Activated CD4-positive, alpha-beta T cell treated with anti-CD3 and anti-CD28 coated beads for 24 hours (primary cell): ENCODE data around the gene CNN2.

Experiments
- DNase-seq, 2 donors: peaks; one replicate each; pipeline ENCODE4 v3.0.0-alpha.2; 2020; ENCODE audit warnings: low read depth in 2 of 2

Gene CNN2

DNA sequence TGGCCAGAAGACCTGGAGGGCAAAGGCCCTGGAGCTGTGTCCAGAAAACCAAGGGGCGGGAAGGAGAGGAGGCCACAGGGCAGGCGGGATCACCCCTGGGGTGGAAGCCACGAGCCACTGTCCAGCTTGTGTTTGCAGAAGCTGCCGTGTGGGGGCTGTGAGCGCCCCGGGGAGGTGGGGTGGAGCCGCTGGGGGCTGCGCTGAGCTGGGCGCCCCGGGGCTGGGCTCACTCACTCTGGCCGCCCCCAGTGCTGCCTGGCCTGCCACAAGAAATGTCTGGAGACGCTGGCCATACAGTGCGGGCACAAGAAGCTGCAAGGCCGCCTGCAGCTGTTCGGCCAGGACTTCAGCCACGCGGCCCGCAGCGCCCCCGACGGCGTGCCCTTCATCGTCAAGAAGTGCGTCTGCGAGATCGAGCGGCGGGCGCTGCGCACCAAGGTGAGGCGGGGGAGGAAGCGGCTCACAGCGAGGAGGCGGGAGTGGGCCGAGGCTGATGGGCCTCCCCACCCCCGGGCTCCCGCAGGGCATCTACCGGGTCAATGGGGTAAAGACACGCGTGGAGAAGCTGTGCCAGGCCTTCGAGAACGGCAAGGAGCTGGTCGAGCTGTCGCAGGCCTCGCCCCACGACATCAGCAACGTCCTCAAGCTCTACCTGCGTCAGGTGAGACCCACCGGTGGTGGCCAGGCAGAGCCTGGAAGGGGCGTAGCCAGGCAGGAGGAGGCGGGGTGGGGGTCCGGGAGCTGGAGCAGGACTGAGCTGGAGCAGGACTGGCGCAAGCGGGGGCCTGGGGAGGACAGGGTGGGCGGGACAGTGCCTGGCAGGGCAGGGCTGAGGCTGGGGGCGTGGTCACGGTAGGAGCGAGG, 55.1 kb downstream of the CNN2 start:
- no peak for DNase-seq

GRCh38 chr19:1082165-1082927, 55.9 kb downstream of the CNN2 start:
- peak in 1 of 2 donors; percentile 74 for DNase-seq

DNA sequence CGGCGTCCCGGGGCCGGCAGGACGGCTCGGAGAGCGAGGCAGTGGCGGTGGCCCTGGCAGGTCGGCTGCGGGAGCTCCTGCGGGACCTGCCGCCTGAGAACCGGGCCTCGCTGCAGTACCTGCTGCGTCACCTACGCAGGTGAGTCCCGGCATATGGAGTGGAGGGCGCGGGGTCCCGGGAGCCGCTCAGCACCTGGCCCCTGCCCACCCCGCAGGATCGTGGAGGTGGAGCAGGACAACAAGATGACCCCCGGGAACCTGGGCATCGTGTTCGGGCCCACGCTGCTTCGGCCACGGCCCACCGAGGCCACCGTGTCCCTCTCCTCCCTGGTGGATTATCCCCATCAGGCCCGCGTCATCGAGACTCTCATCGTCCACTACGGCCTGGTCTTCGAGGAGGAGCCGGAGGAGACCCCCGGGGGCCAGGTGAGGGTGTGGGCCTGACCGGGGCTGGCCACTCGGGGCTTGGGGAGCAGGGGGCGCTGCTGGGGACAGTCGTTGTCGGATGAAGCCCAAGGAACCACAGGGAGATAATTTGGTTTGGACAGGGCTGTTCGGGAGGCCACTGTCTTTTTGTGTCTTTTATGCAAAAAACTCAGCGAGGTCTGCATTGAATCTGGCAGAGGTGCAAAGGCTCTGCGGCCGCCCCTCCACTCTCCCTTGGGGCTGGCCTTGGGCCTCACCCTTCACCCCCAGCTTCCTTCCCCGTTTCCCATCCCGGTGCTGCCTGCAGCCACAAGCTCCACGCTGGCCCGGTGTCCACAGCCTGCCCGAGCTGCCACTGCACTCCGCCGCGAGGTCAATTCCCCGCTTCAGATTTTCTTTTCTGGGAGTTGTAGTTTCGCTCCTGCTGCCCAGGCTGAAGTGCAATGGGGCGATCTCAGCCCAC, 56.8 kb downstream of the CNN2 start:
- DNase-seq = no peak

- no peak for DNase-seq
These were observed 57.8 kb downstream of the CNN2 start for GRCh38 chr19:1084024-1084868.

DNA sequence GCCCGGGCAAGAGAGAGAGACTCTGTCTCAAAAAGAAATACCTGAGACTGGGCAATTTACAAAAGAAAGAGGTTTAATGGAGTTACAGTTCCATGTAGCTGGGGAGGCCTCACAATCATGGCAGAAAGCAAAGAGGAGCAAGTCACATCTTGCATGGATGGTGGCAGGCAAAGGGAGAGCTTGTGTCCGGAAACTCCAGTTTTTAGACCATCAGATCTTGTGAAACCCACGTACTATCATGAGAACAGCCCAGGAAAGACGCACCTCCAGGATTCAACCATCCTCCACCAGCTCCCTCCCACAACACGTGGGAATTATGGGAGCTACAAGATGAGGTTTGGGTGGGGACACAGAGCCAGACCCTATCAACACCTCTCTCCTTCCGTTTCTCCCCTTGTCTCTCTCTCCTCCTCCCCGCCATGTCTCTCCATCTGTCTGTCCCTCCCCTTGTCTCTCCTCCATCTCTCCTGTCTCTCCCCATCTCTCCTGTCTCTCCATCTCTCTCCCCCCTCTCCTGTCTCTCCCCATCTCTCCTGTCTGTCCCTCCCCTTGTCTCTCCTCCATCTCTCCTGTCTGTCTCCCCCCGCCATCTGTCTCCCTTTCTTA, 58.7 kb downstream of the CNN2 start:
- DNase-seq = no peak

GRCh38 chr19:1085676-1086442, 59.5 kb downstream of the CNN2 start:
- no peak for DNase-seq

- DNase-seq = no peak
These were observed 60.2 kb downstream of the CNN2 start for GRCh38 chr19:1086613-1087012.

GRCh38 chr19:1087813-1088415, 61.5 kb downstream of the CNN2 start:
- DNase-seq = no peak

DNA sequence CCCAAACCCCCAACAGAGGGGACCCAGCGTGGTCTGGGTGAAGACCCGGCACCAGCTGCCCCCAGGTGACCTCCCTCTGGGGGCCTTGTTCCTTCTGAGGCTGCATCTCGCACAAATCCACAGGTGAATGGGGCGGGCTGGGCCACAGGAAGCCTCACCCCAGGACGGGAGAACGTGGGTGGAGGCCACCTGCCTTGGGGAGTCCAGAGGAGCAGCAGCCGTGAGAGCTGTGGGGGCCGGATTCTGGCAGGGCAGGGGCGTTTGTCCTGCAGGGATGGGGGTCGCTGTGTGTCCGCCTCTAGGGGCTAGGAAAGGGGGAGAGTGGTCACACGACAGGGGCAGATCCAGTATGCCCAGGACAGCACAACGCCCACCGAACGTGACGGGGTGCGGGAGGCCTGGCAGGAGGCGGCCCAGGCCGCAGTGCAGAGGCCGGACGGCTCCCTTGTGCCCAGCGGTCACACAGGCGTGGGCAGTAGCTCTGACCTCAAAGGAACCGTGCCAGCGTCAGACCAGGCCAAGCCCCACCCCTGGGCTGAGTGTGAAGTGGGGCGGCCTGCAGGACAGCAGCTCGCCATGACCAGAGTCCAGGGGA, 62.1 kb downstream of the CNN2 start:
- no peak for DNase-seq
